Activated CD8-positive, alpha-beta memory T cell treated with anti-CD3 and anti-CD28 coated beads, Interleukin-2, amount 10 ng/mL, durations not matched to agents 7 days and 5 days (primary cell): ENCODE data around the gene STX17. TPM values are rescaled to one million over a fixed set of nuclear protein-coding genes. Genes with fewer than 3 reads are reported as not detected.

Experiments
- ATAC-seq: fragments of 150-1000 bp; cut with Tn5 transposase; one replicate; pipeline ENCODE4 v1.10.0; 2021; ENCODE audit warnings: moderate library complexity
- CTCF ChIA-PET: fragments of 350-600 bp; sonication (Branson Sonifier 250); formaldehyde crosslinking; loops from one replicate; lab custom pipeline; 2021; ENCODE audit warnings: antibody characterized with exemption; lab: Charles Lee
- DNase-seq: peaks from one replicate; pipeline ENCODE4 v3.0.0-alpha.2; 2020
- H3K27ac Mint-ChIP-seq: one replicate; pipeline ENCODE4 v1.8.0; 2021; ENCODE audit warnings: mild to moderate bottlenecking, mixed read lengths
- H3K27me3 Mint-ChIP-seq: one replicate; pipeline ENCODE4 v1.8.0; 2021; ENCODE audit warnings: mixed read lengths
- H3K36me3 Mint-ChIP-seq: one replicate; pipeline ENCODE4 v1.8.0; 2021; ENCODE audit warnings: mild to moderate bottlenecking, mixed read lengths
- H3K4me1 Mint-ChIP-seq: one replicate; pipeline ENCODE4 v1.8.0; 2021; ENCODE audit warnings: mixed read lengths
- H3K4me3 Mint-ChIP-seq: one replicate; pipeline ENCODE4 v1.8.0; 2021; ENCODE audit warnings: mild to moderate bottlenecking, moderate library complexity, mixed read lengths
- H3K9me3 Mint-ChIP-seq: one replicate; pipeline ENCODE4 v1.8.0; 2022; ENCODE audit warnings: low read depth, mixed read lengths
- total RNA-seq, 2 experiments: library from RNA; stranded (reverse); gene quantifications; one replicate each; pipeline ENCODE4 v1.2.3, GENCODE V29; 2021

The STX17 gene
- total RNA-seq, 2 experiments from 2014 or later: 32.0 to 37.0 TPM

DNA sequence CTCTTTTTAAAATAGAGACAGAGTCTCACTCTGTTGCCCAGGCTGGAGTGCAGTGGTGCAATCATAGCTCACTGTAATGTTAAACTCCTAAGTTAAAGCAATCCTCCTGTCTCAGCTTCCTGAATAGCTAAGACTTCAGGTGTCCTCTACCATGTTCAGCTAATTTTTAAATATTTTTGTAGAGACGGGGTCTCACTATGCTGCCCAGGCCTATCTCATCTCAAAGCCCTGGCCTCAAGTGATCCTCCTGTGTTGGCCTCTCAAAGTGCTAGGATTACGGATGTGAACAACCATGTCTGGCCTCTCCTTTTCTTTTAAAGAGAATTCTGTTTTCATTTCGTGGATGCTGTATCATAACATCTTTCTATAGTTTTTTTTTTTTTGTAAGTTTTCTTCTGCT is 11.7 kb downstream of the STX17 start:
- Mint-ChIP-seq H3K4me3 (no peak overlapping the region), H3K9me3 (no peaks in the 10 kb centered on the region), H3K27ac (no peak overlapping the region), H3K36me3 (peaks cover 64% of the 10 kb centered on the region), H3K27me3 (no peaks in the 10 kb centered on the region), H3K4me1 (peaks cover 17% of the 10 kb centered on the region)
- no peak for ATAC-seq
- no peak for DNase-seq
- CTCF ChIA-PET: no interaction called here

GRCh38 chr9:99919930-99920329 is 13.5 kb downstream of the STX17 start:
- DNase-seq (no peak), ATAC-seq (no peak)
- CTCF ChIA-PET: interaction anchor here (1.1 kb wide), 1 partner anchor 14 kb away, joined by 3 read pairs; no protein-coding TSS in a partner anchor
- Mint-ChIP-seq H3K27ac (no peak overlapping the region), H3K4me1 (peaks cover 26% of the 10 kb centered on the region), H3K4me3 (no peak overlapping the region), H3K9me3 (peaks cover 3% of the 10 kb centered on the region), H3K27me3 (no peaks in the 10 kb centered on the region), H3K36me3 (peaks cover 76% of the 10 kb centered on the region)

GRCh38 chr9:99921875-99922710 is 15.6 kb downstream of the STX17 start:
- Mint-ChIP-seq H3K27ac (no peak overlapping the region), H3K27me3 (no peaks in the 10 kb centered on the region), H3K4me3 (no peak overlapping the region), H3K36me3 (peaks cover 80% of the 10 kb centered on the region), H3K9me3 (peaks cover 17% of the 10 kb centered on the region), H3K4me1 (peaks cover 26% of the 10 kb centered on the region)
- CTCF ChIA-PET: no interaction called here
- ATAC-seq (no peak), DNase-seq (no peak)

- H3K27ac Mint-ChIP-seq: no peak overlapping the region
- no peak for DNase-seq
- CTCF ChIA-PET: no interaction called here
- H3K36me3 Mint-ChIP-seq: peaks cover 75% of the 10 kb centered on the region
- H3K4me3 Mint-ChIP-seq: no peak overlapping the region
- H3K27me3 Mint-ChIP-seq: no peaks in the 10 kb centered on the region
- H3K9me3 Mint-ChIP-seq: peaks cover 17% of the 10 kb centered on the region
- H3K4me1 Mint-ChIP-seq: peaks cover 26% of the 10 kb centered on the region
- no peak for ATAC-seq
These were observed 16.2 kb downstream of the STX17 start for GRCh38 chr9:99922711-99923030.

DNA sequence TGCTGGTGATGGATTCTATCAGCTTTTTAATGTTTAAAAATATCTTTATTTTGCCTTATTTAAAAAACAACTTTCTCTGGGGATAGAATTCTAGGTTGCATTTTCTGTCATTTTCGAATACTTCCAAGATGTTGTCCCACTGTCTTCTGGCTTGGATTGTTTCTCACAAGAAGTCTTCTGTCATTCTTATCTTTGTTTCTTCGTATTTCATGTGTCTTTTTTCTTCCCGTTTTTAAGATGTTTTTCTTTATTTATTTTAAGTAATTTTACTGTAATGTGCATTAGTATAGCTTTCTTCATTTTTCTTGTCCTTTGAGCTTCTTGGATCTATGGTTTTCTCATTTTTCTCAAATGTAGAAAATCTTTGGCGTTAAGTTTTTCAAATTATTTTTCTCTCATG is 19.1 kb downstream of the STX17 start:
- no peak overlapping the region for H3K27ac Mint-ChIP-seq
- H3K4me1 Mint-ChIP-seq: peaks cover 22% of the 10 kb centered on the region
- no peak overlapping the region for H3K4me3 Mint-ChIP-seq
- no peaks in the 10 kb centered on the region for H3K27me3 Mint-ChIP-seq
- DNase-seq (no peak), ATAC-seq (no peak)
- peaks cover 64% of the 10 kb centered on the region for H3K36me3 Mint-ChIP-seq
- peaks cover 17% of the 10 kb centered on the region for H3K9me3 Mint-ChIP-seq
- CTCF ChIA-PET: interaction anchor here (1.3 kb wide), 1 partner anchor 101 kb away, joined by 5 read pairs; no protein-coding TSS in a partner anchor

DNA sequence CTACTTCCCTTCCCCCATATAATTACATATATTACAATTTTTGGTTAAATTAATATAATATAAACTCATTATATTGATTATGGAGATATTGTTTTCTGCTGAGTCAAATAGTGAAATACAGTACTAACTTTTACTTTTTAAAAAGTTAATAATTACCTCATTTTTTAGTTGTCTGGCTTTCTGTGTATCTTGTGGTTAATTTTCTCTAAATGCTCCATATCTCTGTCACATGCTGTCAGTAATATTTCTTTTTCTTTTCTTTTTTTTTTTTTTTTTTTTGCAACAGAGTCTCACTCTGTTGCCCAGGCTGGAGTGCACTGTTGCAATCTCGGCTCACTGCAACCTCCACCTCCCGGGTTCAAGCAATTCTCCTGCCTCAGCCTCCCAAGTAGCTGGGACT is 23.2 kb downstream of the STX17 start:
- ATAC-seq (no peak), DNase-seq (no peak)
- Mint-ChIP-seq H3K9me3 (peaks cover 16% of the 10 kb centered on the region), H3K27ac (no peak overlapping the region), H3K27me3 (no peaks in the 10 kb centered on the region), H3K4me1 (no peaks in the 10 kb centered on the region), H3K4me3 (no peak overlapping the region), H3K36me3 (peaks cover 53% of the 10 kb centered on the region)
- CTCF ChIA-PET: no interaction called here

DNA sequence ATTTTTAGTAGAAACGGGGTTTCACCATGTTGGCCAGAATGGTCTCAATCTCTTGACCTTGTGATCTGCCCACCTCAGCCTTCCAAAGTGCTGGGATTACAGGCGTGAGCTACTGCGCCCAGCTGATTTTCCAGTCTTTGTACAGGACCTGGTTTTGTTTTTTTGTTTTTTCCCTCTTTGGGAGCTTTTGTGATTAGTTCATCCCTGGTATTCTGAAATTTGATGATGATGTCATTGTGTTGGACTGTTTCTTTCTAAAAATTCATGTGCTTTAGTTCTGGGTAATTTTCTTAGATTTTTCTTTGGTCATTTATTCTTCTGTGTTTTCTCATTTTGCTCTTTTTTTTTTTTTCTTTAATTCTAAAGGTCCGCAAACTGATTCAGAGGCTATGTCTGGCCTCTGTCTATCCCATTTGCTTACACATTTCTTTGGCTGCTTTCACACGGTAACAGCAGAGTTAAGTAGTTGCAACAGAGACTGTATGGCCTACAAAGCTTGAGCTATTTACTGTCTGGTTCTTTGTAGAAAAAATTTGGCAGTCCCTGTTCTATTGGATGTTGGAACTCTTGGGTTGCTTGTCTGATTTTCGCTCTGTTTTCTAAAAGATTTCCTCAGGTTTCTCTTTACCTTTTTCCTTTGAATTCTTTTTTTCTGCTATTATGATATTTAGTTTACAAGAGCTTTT is 24.8 kb downstream of the STX17 start:
- DNase-seq (no peak), ATAC-seq (no peak)
- no peaks in the 10 kb centered on the region for H3K27me3 Mint-ChIP-seq
- H3K9me3 Mint-ChIP-seq: peaks cover 5% of the 10 kb centered on the region
- CTCF ChIA-PET: interaction anchor here (0.6 to 1.0 kb wide), 2 partner anchors 26 to 32 kb away, joined by 3 read pairs; no protein-coding TSS in a partner anchor
- H3K36me3 Mint-ChIP-seq: peaks cover 43% of the 10 kb centered on the region
- H3K27ac Mint-ChIP-seq: no peak overlapping the region
- H3K4me1 Mint-ChIP-seq: peaks cover 4% of the 10 kb centered on the region
- no peak overlapping the region for H3K4me3 Mint-ChIP-seq

DNA sequence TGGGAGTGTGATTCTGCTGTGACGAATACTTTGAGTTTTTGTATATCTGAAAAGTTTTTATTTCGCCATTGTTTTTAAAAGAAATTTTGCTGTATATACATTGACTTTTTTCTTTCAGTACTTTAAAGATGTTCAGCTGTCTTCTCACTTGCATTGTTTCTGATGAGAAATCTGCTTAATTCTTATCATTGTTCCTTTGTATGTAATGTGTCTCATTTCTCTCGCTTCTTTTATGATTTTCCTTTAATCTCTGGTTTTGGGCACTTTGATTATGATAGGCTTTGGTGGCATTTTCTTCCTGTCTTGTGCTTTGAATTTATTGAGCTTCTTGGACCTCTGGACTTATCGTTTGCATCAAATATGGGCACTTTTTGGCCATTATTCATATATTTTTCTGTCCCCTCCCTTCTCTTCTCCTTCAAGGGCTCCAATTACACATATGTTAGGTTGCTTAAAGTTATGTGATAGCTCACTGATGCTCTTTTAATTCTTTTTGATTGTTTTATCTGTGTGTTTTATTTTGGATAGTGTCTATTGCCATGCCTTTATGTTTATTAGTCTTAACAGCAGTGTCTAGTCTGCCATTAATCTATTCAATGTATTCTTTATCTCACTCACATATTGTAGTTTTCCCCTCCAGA is 30.6 kb downstream of the STX17 start:
- ATAC-seq: no peak
- CTCF ChIA-PET: no interaction called here
- H3K4me3 Mint-ChIP-seq: no peak overlapping the region
- no peak for DNase-seq
- H3K4me1 Mint-ChIP-seq: peaks cover 4% of the 10 kb centered on the region
- H3K9me3 Mint-ChIP-seq: peaks cover 5% of the 10 kb centered on the region
- no peaks in the 10 kb centered on the region for H3K27me3 Mint-ChIP-seq
- H3K36me3 Mint-ChIP-seq: peaks cover 44% of the 10 kb centered on the region
- no peak overlapping the region for H3K27ac Mint-ChIP-seq

DNA sequence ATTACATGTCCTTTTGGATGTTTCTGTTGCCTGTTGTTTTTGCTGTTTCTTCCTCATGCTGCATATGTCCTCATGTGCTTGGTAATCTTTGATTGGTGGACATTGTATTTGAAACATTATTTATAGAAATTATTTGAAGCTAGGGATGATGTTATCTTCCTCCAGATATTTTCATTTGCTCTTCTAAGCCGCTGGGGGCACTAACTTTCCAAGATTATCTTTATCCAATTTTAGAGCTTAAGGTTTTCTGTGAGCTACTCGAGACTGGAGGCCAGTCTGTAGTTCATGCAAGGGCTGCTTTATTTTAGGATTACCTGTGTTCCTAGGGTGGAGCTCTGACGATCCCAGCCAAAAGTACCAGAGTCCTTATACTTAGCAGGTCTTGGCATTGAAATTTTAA is 40.9 kb downstream of the STX17 start:
- CTCF ChIA-PET: no interaction called here
- Mint-ChIP-seq H3K4me1 (no peaks in the 10 kb centered on the region), H3K9me3 (no peaks in the 10 kb centered on the region), H3K4me3 (no peak overlapping the region), H3K27me3 (no peaks in the 10 kb centered on the region), H3K36me3 (peaks cover 23% of the 10 kb centered on the region), H3K27ac (no peak overlapping the region)
- no peak for DNase-seq
- no peak for ATAC-seq

DNA sequence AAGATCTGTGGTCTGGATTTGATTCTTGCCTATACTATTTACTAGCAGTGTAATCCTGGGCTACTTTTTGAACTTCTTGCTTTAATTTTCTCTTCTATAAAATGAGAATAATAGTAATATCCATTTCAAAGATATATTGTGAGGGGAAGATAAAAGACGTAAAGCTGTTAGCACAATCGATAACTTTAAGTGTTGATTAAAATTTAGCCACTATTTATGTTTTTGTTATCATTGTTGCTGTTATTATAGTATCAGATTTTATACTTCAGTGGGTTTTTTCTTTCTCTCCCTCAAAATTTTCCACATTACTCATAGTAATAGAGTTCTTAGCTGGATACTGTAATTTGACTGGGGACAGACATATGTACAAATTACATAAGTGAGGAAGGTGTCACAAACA is 42.0 kb downstream of the STX17 start:
- no peak for DNase-seq
- no peaks in the 10 kb centered on the region for H3K27me3 Mint-ChIP-seq
- CTCF ChIA-PET: no interaction called here

GRCh38 chr9:99948896-99949295 is 42.4 kb downstream of the STX17 start:
- CTCF ChIA-PET: no interaction called here
- DNase-seq (no peak), ATAC-seq (no peak)
- Mint-ChIP-seq H3K36me3 (peaks cover 27% of the 10 kb centered on the region), H3K9me3 (no peaks in the 10 kb centered on the region), H3K27me3 (no peaks in the 10 kb centered on the region), H3K4me3 (no peak overlapping the region), H3K27ac (no peak overlapping the region), H3K4me1 (peaks cover 3% of the 10 kb centered on the region)

More for the DNA sequence above, 42.0 kb downstream of the STX17 start:
- Mint-ChIP-seq H3K9me3 (no peaks in the 10 kb centered on the region), H3K27ac (no peak overlapping the region), H3K4me3 (no peak overlapping the region), H3K4me1 (peaks cover 3% of the 10 kb centered on the region), H3K36me3 (peaks cover 28% of the 10 kb centered on the region)
- ATAC-seq: no peak

DNA sequence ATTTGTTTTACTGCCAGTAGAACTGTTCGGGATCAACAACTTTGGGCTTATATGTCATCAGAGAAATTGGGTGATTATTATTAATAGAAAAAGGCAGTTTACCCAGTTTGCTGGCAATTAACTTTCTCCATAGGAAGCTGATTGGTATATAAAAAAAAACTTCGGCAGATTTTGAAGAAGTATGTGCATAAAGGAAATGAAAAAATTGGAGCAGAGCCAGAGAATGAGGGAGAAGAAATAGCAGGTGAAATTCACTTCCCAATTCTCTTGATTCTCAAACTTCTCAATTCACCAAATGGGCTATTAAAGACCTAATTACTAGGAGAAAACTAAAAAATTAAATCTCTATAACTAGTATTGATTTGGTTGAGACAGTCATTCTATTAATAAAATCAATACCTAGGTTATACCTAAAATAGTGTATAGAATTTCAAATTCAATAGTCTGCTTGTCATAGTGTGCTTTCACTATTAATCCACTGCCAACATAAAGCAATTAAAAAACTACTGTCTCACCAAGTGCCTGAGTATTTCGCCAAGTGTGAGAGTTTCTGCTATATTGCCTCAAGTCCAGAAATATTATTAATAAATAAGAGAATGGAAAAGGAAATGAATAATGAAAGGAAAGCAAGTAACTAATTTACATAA is 47.5 kb downstream of the STX17 start:
- no peaks in the 10 kb centered on the region for H3K9me3 Mint-ChIP-seq
- no peak overlapping the region for H3K27ac Mint-ChIP-seq
- DNase-seq (no peak), ATAC-seq (no peak)
- no peak overlapping the region for H3K4me3 Mint-ChIP-seq
- H3K4me1 Mint-ChIP-seq: peaks cover 9% of the 10 kb centered on the region
- H3K27me3 Mint-ChIP-seq: no peaks in the 10 kb centered on the region
- CTCF ChIA-PET: no interaction called here
- peaks cover 31% of the 10 kb centered on the region for H3K36me3 Mint-ChIP-seq

GRCh38 chr9:99954819-99955218 is 48.4 kb downstream of the STX17 start:
- H3K4me3 Mint-ChIP-seq: no peak overlapping the region

More at GRCh38 chr9:99954819-99955218, 48.4 kb downstream of the STX17 start:
- Mint-ChIP-seq H3K9me3 (no peaks in the 10 kb centered on the region), H3K4me1 (peaks cover 9% of the 10 kb centered on the region), H3K36me3 (peaks cover 33% of the 10 kb centered on the region), H3K27me3 (no peaks in the 10 kb centered on the region), H3K27ac (no peak overlapping the region)
- ATAC-seq (no peak), DNase-seq (no peak)
- CTCF ChIA-PET: no interaction called here
